Loucy (cell line): ENCODE data around the gene SLC28A1.

Experiments
- CTCF ChIP-seq: fragments of 200-600 bp; sonication (generic); conservative IDR thresholded peaks from 2 replicates; pipeline ENCODE4 v1.5.1; 2014; ENCODE audit warnings: mild to moderate bottlenecking, antibody characterized with exemption, low read length
- EZH2phosphoT487 ChIP-seq: fragments of 200-600 bp; IDR thresholded peaks from 2 replicates; pipeline ENCODE4 v1.6.1; 2018; ENCODE audit warnings: antibody characterized with exemption, mild to moderate bottlenecking, moderate library complexity, borderline replicate concordance

GRCh38 chr15:84951736-84952135 lies 67.3 kb downstream of the SLC28A1 start:
- TF ChIP-seq CTCF (no peak), EZH2phosphoT487 (no peak)
